ENCODE measurements around the gene SPATS1. TPM values are rescaled to one million over a fixed set of nuclear protein-coding genes. Genes with fewer than 3 reads are reported as not detected.

Gene SPATS1
- total RNA-seq, 1 experiment from 2014 or later: not detected

- no peaks in the 10 kb centered on the region; the same call in 1 of the 2 replicates for H3K36me3 ChIP-seq (ENCODE audit: control insufficient read depth, insufficient read depth, low read length)
- POLR2A ChIA-PET: interaction anchor here (0.7 kb wide), 2 partner anchors 132 to 171 kb away, joined by 3 to 4 read pairs; no protein-coding TSS in a partner anchor
Observed at GRCh38 chr6:44304282-44305199, 37.9 kb upstream of the SPATS1 start.

More at GRCh38 chr6:44304282-44305199, 37.9 kb upstream of the SPATS1 start:
- BruUV-seq (replicated peaks): no TSS peak
- intact Hi-C loops (cut with micrococcal nuclease; ENCODE audit: unreplicated experiment): loop anchor here (2.0 kb wide), 1 partner anchor 36 kb away; no protein-coding TSS in a partner anchor
- ATAC-seq: peak; percentile 64
- TF ChIP-seq POLR2AphosphoS5 (IDR thresholded peaks at IDR 0.05; ENCODE audit: low read depth, low read length) (no peak), SIN3A (IDR thresholded peaks at IDR 0.05; ENCODE audit: borderline replicate concordance, insufficient read depth, low read depth, low read length) (no peak), REST (IDR thresholded peaks at IDR 0.05; ENCODE audit: insufficient read depth in 1 of 2, low read depth in 2 of 2, low read length in 1 of 2) (no peak), TCF7L2 (IDR thresholded peaks at IDR 0.05; ENCODE audit: low read depth, low read length) (no peak), CTCF (IDR thresholded peaks at IDR 0.05) (peak; percentile 90)
- in situ Hi-C loops (cut with HindIII; ENCODE audit: low pct_unique_long_range_greater_than_20kb, low sequenced_read_pairs): no loop called here
- CTCF ChIA-PET: interaction anchor here (0.5 to 1.4 kb wide), 5 partner anchors 9 to 242 kb away, joined by 3 to 18 read pairs (median 4); partner anchors contain the start of gene TMEM151B
- Histone ChIP-seq H3K4me1 (ENCODE audit: control insufficient read depth, insufficient read depth, low read length) (no peaks in the 10 kb centered on the region), H3K27me3 (ENCODE audit: control insufficient read depth, insufficient read depth, low read length) (no peaks in the 10 kb centered on the region), H3K27ac (ENCODE audit: low read length) (no peak overlapping the region), H3K4me3 (ENCODE audit: low read depth in 2 of 2, low read length in 2 of 2) (no peak overlapping the region), H3K9me3 (ENCODE audit: control insufficient read depth, insufficient read depth, low read depth, low read length) (no peaks in the 10 kb centered on the region)
- no peak for DNase-seq (ENCODE audit: low read depth, low spot score)

All from Panc1 (cell line).